Measurements from ENCODE around the gene C2CD2. TPM values are rescaled to one million over a fixed set of nuclear protein-coding genes. Genes with fewer than 3 reads are reported as not detected.

Gene C2CD2
- total and polyA plus RNA-seq, 2 of the 8 experiments (the other 6 are each of a cell fraction or from before 2014, with no cell fraction given) = 10.4 to 13.0 TPM

GRCh38 chr21:41948078-41948895 lies 5.5 kb downstream of the C2CD2 start (continued):
- TF ChIP-seq GABPA (IDR thresholded peaks at IDR 0.05; ENCODE audit: borderline replicate concordance, insufficient read depth, low read length) (no peak), SP4 (IDR thresholded peaks at IDR 0.05; ENCODE audit: low read length) (no peak), GTF2F1 (IDR thresholded peaks at IDR 0.05; ENCODE audit: borderline replicate concordance, low read depth, low read length) (no peak), EP300 (IDR thresholded peaks at IDR 0.05; ENCODE audit: borderline replicate concordance in 1 of 2, low read depth in 2 of 2, low read length in 2 of 2) (no peak), JUN (IDR thresholded peaks at IDR 0.05; ENCODE audit: low read depth, low read length) (no peak), BACH1 (IDR thresholded peaks at IDR 0.05; ENCODE audit: low read length) (no peak), TBP (IDR thresholded peaks at IDR 0.05; ENCODE audit: low read depth, low read length) (no peak)
- TF ChIP-seq, protein P1, sequence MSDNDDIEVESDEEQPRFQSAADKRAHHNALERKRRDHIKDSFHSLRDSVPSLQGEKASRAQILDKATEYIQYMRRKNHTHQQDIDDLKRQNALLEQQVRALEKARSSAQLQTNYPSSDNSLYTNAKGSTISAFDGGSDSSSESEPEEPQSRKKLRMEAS (IDR thresholded peaks at IDR 0.05) = no peak
